Adrenal gland (tissue), 12 donors: ENCODE measurements around the gene LRRC73. TPM values are rescaled to one million over a fixed set of nuclear protein-coding genes. Genes with fewer than 3 reads are reported as not detected.
"Not testable (repeated sequence)": the region's sequence is repeated elsewhere in the genome, so short reads cannot be mapped to it uniquely, and the experiment has no call there.

Experiments
- DNase-seq, 7 donors: peaks; one replicate each; pipeline ENCODE4 v3.0.0-alpha.2; 2019 to 2020
- H3K27ac ChIP-seq, 5 donors: fragments of 200-600 bp; sonication (generic) in 4 of 5; 1 replicate in 3 of 5; 2 replicates in 2 of 5; pipeline versions ENCODE4 v1.5.1 to v1.8.0; 2016 to 2020; ENCODE audit warnings: mild to moderate bottlenecking in 1 of 5
- H3K27me3 ChIP-seq: fragments of 200-600 bp; 2 replicates; pipeline ENCODE4 v1.8.0; 2021
- H3K36me3 ChIP-seq, 2 donors: fragments of 200-600 bp; replicated peaks in 1 of 2; 1 replicate in 1 of 2; 2 replicates in 1 of 2; pipeline versions ENCODE4 v1.5.1 to v1.8.0; 2018 to 2022
- H3K4me1 ChIP-seq, 2 donors: fragments of 200-600 bp; replicated peaks in 1 of 2; 1 replicate in 1 of 2; 2 replicates in 1 of 2; pipeline versions ENCODE4 v1.5.1 to v1.8.0; 2018 to 2021
- H3K4me3 ChIP-seq, 4 donors: fragments of 200-600 bp; sonication (generic) in 3 of 4; one replicate each; pipeline ENCODE4 v1.5.1; 2016 to 2018
- H3K9me3 ChIP-seq, 3 donors: fragments of 200-600 bp; sonication (generic) in 1 of 3; replicated peaks in 1 of 3; 1 replicate in 2 of 3; 2 replicates in 1 of 3; pipeline versions ENCODE4 v1.5.1 to v1.8.0; 2016 to 2021
- POLR2A ChIP-seq, 2 donors: fragments of 450-650 bp; IDR thresholded peaks; one replicate each; pipeline ENCODE4 v1.6.1; 2017; ENCODE audit warnings: antibody characterized with exemption in 2 of 2, mild to moderate bottlenecking in 2 of 2, moderate library complexity in 1 of 2
- WGBS, 4 donors: extraction: QIAGEN DNeasy Blood & Tissue Kit in 2 of 4; methylation state at CpG; one replicate each; pipeline versions ENCODE4 v1.1.5 to v1.1.7; 2013 to 2017; 5-methylcytosine and 5-hydroxymethylcytosine counted together
- intact Hi-C, 2 donors: fragments of 100-400 bp; cut with DNase I; formaldehyde crosslinking; loops; one replicate each; pipeline versions ENCODE4 v1.14.1 to v1.15.0; 2022 to 2023
- polyA plus RNA-seq, 3 donors: library from polyadenylated mRNA; stranded (reverse); fragments of 200-250 nt in 2 of 3; fragments of 350-450 nt in 1 of 3; fragmentation: Illumina TruSeq in 1 of 3; extraction: RNeasy Lipid Tissue Mini Kit (QIAGEN cat#74804) in 1 of 3; gene quantifications; one replicate each; pipeline ENCODE4 v1.2.3, GENCODE V29; 2013 to 2014
- total RNA-seq, 9 donors: library from RNA; depleted of rRNA in 4 of 9; stranded (reverse); fragments of >200 nt in 4 of 9; fragments of 120-200 nt in 1 of 9; fragmentation: NEBNext Ultra II Directional in 1 of 9; extraction: Animal tissue kit (Norgen Biotek cat#: 25700) in 1 of 9; gene quantifications; one replicate each; pipeline versions ENCODE4 v1.1.0 to v1.2.4, GENCODE V29; 2013 to 2023
- TF ChIP-seq, protein P1 (sequence below), 6 experiments: fragments of 450-650 bp in 4 of 6; fragments of 200-600 bp in 2 of 6; sonication (generic) in 1 of 6; IDR thresholded peaks; 1 replicate in 5 of 6; 2 replicates in 1 of 6; pipeline versions ENCODE4 v1.5.1 to v1.8.0; 2016 to 2021; ENCODE audit warnings: antibody characterized with exemption in 6 of 6, mild to moderate bottlenecking in 2 of 6, moderate library complexity in 1 of 6
- donor health status: healthy with polysubstance abuse.
- donor health status: Bipolar disorder and iron deficiency.
- donor health status: DM: yes; HTN: yes; CAD: no.
- donor health status: DM: no; HTN: no; CAD: no.
- donor health status: DM: no; HTN: no; CAD: no.
- donor health status: DM: yes; HTN: yes; CAD: no.

The LRRC73 gene
- total and polyA plus RNA-seq, 12 donors, result 1.4 to 15.0 (median 4.1) TPM

DNA sequence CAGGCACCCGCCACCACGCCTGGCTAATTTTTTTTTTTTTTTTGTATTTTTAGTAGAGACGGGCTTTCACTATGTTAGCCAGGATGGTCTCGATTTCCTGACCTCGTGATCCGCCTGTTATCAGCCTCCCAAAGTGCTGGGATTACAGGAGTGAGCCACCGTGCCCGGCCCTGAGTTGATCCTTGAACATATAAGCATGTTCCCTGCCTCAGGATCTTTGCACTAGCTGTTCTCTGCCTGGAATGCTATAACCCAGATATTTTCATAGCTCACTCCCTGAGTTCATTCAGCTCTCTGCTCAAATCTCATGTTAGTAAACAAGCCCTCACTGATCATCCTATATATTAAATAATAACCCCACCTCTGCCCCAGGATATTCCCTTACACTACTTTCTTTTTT is 45.8 kb downstream of the LRRC73 start:
- Histone ChIP-seq H3K36me3 (no peaks in the 10 kb centered on the region), H3K4me3 (no peak overlapping the region), H3K27me3 (peaks cover 9% of the 10 kb centered on the region), H3K9me3 (no peaks in the 10 kb centered on the region), H3K27ac (no peak overlapping the region), H3K4me1 (no peaks in the 10 kb centered on the region)
- no peak for DNase-seq
- TF ChIP-seq, protein P1, sequence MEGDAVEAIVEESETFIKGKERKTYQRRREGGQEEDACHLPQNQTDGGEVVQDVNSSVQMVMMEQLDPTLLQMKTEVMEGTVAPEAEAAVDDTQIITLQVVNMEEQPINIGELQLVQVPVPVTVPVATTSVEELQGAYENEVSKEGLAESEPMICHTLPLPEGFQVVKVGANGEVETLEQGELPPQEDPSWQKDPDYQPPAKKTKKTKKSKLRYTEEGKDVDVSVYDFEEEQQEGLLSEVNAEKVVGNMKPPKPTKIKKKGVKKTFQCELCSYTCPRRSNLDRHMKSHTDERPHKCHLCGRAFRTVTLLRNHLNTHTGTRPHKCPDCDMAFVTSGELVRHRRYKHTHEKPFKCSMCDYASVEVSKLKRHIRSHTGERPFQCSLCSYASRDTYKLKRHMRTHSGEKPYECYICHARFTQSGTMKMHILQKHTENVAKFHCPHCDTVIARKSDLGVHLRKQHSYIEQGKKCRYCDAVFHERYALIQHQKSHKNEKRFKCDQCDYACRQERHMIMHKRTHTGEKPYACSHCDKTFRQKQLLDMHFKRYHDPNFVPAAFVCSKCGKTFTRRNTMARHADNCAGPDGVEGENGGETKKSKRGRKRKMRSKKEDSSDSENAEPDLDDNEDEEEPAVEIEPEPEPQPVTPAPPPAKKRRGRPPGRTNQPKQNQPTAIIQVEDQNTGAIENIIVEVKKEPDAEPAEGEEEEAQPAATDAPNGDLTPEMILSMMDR (IDR thresholded peaks at IDR 0.05), result no peak
- no peak for TF ChIP-seq POLR2A (IDR thresholded peaks at IDR 0.05)
- WGBS, 4 donors, result 74 to 84% (median 80%) methylated on average over 8 of the region's 8 CpGs
- intact Hi-C loops, result no loop called here

DNA sequence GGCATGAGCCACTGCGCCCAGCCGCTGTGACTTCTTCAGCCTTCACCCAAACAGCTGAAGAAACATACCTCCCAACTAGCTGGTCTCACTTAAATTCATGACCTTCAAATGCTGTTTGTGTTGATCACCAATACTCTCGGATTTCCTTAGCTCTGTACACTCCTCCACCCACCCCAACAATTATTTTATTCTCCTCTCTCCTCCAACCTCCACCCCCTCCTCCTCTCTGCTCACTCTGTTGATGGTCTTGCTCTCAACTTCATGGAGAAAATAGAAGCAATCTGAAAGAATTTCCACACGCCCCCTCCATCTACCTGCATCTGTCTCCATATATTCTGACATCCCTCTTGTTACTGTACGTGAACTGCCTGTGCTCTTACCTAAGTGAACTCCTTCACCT is 48.2 kb downstream of the LRRC73 start:
- no peak overlapping the region for H3K27ac ChIP-seq
- H3K4me1 ChIP-seq, result no peaks in the 10 kb centered on the region
- no peak for DNase-seq
- peaks cover 9% of the 10 kb centered on the region for H3K27me3 ChIP-seq
- no peaks in the 10 kb centered on the region for H3K36me3 ChIP-seq
- no peaks in the 10 kb centered on the region for H3K9me3 ChIP-seq
- intact Hi-C loops, result no loop called here
- TF ChIP-seq POLR2A (IDR thresholded peaks at IDR 0.05), result no peak
- TF ChIP-seq, protein P1 (IDR thresholded peaks at IDR 0.05), result no peak
- no peak overlapping the region for H3K4me3 ChIP-seq
- WGBS, 4 donors, result 60 to 70% (median 66%) methylated on average over 5 of the region's 5 CpGs

DNA sequence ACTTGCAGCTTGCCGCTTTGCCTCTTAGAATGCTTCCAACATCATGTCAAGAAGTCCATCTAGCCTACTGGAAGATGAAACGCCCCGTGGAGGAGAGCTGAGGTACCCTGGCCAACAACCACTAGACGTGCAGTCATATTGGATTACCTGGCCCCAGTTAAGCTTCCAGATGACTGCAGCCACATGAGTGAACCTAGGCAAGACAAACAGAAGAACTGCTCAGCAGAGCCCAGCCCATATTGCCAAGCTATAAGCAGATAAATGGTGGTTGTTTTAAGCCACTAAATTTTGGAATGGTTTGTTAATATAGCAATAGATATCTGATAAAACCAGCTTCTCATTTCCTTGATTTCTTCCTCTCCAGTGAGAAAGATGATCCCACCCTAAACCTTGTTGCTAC is 50.1 kb downstream of the LRRC73 start:
- Histone ChIP-seq H3K9me3 (no peaks in the 10 kb centered on the region), H3K4me1 (peaks cover 3 to 7% of the 10 kb centered on the region in 2 donors), H3K36me3 (no peaks in the 10 kb centered on the region), H3K27me3 (peaks cover 13% of the 10 kb centered on the region), H3K27ac (no peak overlapping the region), H3K4me3 (no peak overlapping the region)
- TF ChIP-seq, protein P1 (IDR thresholded peaks at IDR 0.05), result no peak
- TF ChIP-seq POLR2A (IDR thresholded peaks at IDR 0.05), result no peak
- WGBS, 4 donors, result 77 to 88% (median 84%) methylated on average over 3 to 4 of the region's 4 CpGs
- intact Hi-C loops, result no loop called here
- no peak for DNase-seq

DNA sequence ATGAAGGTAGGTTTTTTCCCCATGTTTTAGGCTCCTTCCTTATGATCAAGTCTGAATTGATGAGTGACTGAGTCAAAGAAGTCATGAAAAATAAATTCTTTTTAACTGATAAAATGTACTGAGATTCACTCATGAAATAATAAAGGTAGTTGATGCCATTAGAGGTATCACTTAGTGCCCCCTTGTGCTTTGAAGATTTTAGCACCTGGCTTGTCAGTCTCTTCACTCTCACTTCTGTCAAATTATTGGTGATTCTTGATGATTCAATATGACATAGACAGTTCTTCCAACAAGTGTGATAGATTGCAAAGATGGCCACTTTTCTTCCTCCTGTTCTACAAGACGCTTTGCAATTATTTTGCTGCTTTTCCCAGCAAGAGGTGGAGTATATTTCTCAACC is 50.6 kb downstream of the LRRC73 start:
- H3K36me3 ChIP-seq, result no peaks in the 10 kb centered on the region
- WGBS, 4 donors, result 71 to 83% (median 81%) methylated on average over 1 of the region's 1 CpG
- H3K4me1 ChIP-seq, result peaks cover 3 to 11% of the 10 kb centered on the region in 2 donors
- intact Hi-C loops, result no loop called here
- H3K27ac ChIP-seq, result no peak overlapping the region
- TF ChIP-seq, protein P1 (IDR thresholded peaks at IDR 0.05), result no peak
- no peak for TF ChIP-seq POLR2A (IDR thresholded peaks at IDR 0.05)
- H3K9me3 ChIP-seq, result no peaks in the 10 kb centered on the region
- no peak overlapping the region for H3K4me3 ChIP-seq
- peaks cover 13% of the 10 kb centered on the region for H3K27me3 ChIP-seq
- no peak for DNase-seq

DNA sequence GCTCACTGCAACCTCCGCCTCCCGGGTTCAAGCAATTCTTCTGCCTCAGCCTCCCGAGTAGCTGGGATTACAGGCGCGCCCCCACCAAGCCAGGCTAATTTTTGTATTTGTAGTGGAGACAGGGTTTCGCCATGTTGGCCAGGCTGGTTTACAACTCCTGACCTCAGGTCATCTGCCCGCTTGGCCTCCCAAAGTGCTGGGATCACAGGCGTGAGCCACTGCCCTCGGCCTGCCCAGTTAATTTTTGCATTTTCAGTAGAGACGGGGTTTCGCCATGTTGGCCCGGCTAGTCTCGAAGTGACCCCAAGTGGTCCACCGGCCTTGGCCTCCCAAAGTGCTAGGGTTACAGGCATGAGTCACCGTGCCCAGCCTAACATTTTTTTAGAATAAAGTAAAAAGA is 52.0 kb downstream of the LRRC73 start:
- H3K27me3 ChIP-seq, H3K4me3 ChIP-seq, H3K27ac ChIP-seq, H3K36me3 ChIP-seq, H3K9me3 ChIP-seq, intact Hi-C loops, DNase-seq: not testable (repeated sequence)
- WGBS, 4 donors, result 83 to 89% (median 87%) methylated on average over 15 of the region's 15 CpGs
- H3K4me1 ChIP-seq, result peaks cover 3 to 11% of the 10 kb centered on the region in 2 donors
